Measurements from ENCODE around the gene SORCS3. TPM values are rescaled to one million over a fixed set of nuclear protein-coding genes. Genes with fewer than 3 reads are reported as not detected.

The SORCS3 gene
- total RNA-seq, 4 donors from 2014 or later: not detected

GRCh38 chr10:104981995-104982394 is 340.9 kb downstream of the SORCS3 start:
- WGBS, 2 donors: 63 to 64% methylated on average over 4 of the region's 4 CpGs
- H3K4me1 ChIP-seq: no peaks in the 10 kb centered on the region
- intact Hi-C loops (cut with DNase I): no loop called here

GRCh38 chr10:104988686-104989085 is 347.6 kb downstream of the SORCS3 start:
- Histone ChIP-seq H3K9me3 (no peaks in the 10 kb centered on the region), H3K27me3 (no peaks in the 10 kb centered on the region), H3K27ac (no peak overlapping the region), H3K4me1 (no peaks in the 10 kb centered on the region), H3K4me3 (no peak overlapping the region), H3K36me3 (no peaks in the 10 kb centered on the region)
- intact Hi-C loops (cut with DNase I): no loop called here
- TF ChIP-seq CTCF (IDR thresholded peaks at IDR 0.05) (no peak), POLR2A (IDR thresholded peaks at IDR 0.05) (no peak)
- no peak for DNase-seq
- WGBS, 2 donors: 63 to 73% methylated on average over 1 of the region's 1 CpG

More at GRCh38 chr10:104981995-104982394, 340.9 kb downstream of the SORCS3 start:
- no peaks in the 10 kb centered on the region for H3K36me3 ChIP-seq
- H3K9me3 ChIP-seq: no peaks in the 10 kb centered on the region
- no peak for DNase-seq
- H3K27me3 ChIP-seq: no peaks in the 10 kb centered on the region
- H3K27ac ChIP-seq: no peak overlapping the region
- no peak for TF ChIP-seq CTCF (IDR thresholded peaks at IDR 0.05)
- no peak overlapping the region for H3K4me3 ChIP-seq

- Histone ChIP-seq H3K4me3 (no peak overlapping the region), H3K27me3 (no peaks in the 10 kb centered on the region), H3K27ac (no peak overlapping the region), H3K36me3 (no peaks in the 10 kb centered on the region), H3K9me3 (no peaks in the 10 kb centered on the region), H3K4me1 (no peaks in the 10 kb centered on the region)
- intact Hi-C loops (cut with DNase I): no loop called here
- TF ChIP-seq POLR2A (IDR thresholded peaks at IDR 0.05) (no peak), CTCF (IDR thresholded peaks at IDR 0.05) (no peak)
- no peak for DNase-seq
Observed at GRCh38 chr10:104989880-104990279, 348.8 kb downstream of the SORCS3 start.

GRCh38 chr10:104993085-104993484 is 352.0 kb downstream of the SORCS3 start:
- Histone ChIP-seq H3K27me3 (no peaks in the 10 kb centered on the region), H3K36me3 (no peaks in the 10 kb centered on the region), H3K4me3 (no peak overlapping the region), H3K9me3 (no peaks in the 10 kb centered on the region), H3K4me1 (no peaks in the 10 kb centered on the region), H3K27ac (no peak overlapping the region)
- WGBS, 2 donors: 70 to 73% methylated on average over 6 of the region's 6 CpGs
- intact Hi-C loops (cut with DNase I): no loop called here
- no peak for DNase-seq
- TF ChIP-seq POLR2A (IDR thresholded peaks at IDR 0.05) (no peak), CTCF (IDR thresholded peaks at IDR 0.05) (no peak)

- intact Hi-C loops (cut with DNase I): no loop called here
- WGBS, 2 donors: 80 to 91% methylated on average over 2 of the region's 2 CpGs
- H3K9me3 ChIP-seq: no peaks in the 10 kb centered on the region
- no peaks in the 10 kb centered on the region for H3K4me1 ChIP-seq
- no peak for DNase-seq
- no peaks in the 10 kb centered on the region for H3K36me3 ChIP-seq
- TF ChIP-seq CTCF (IDR thresholded peaks at IDR 0.05) (no peak), POLR2A (IDR thresholded peaks at IDR 0.05) (no peak)
- no peak overlapping the region for H3K4me3 ChIP-seq
- no peaks in the 10 kb centered on the region for H3K27me3 ChIP-seq
- no peak overlapping the region for H3K27ac ChIP-seq
Observed at GRCh38 chr10:105001269-105001668, 360.2 kb downstream of the SORCS3 start.

Data from esophagus squamous epithelium (tissue), 5 donors.